Kidney (tissue), 14 donors: ENCODE data around the gene PEAK1. TPM values are rescaled to one million over a fixed set of nuclear protein-coding genes. Genes with fewer than 3 reads are reported as not detected.

Experiments used
- DNase-seq, 5 donors: peaks; one replicate each; pipeline ENCODE4 v3.0.0-alpha.2; 2013 to 2020
- FAIRE-seq: peaks from 2 replicates; lab custom pipeline; 2012; peaks lifted over from hg19 to GRCh38; lab: Jason Lieb, UNC
- H3K27ac ChIP-seq, 2 donors: one replicate each; pipeline ENCODE4 v1.7.0; 2013; ENCODE audit warnings: low read depth in 2 of 2, low read length in 2 of 2, inconsistent platforms in 1 of 2
- H3K27me3 ChIP-seq: one replicate; pipeline ENCODE4 v1.7.1; 2013; ENCODE audit warnings: low read length, inconsistent platforms; ENCODE audit not compliant: control insufficient read depth, insufficient read depth
- H3K36me3 ChIP-seq, 3 donors: one replicate each; pipeline versions ENCODE4 v1.7.0 to v1.7.1; 2013; ENCODE audit warnings: low read length in 3 of 3, control low read depth in 1 of 3, inconsistent platforms in 1 of 3; ENCODE audit not compliant: insufficient read depth in 3 of 3, control insufficient read depth in 2 of 3
- H3K4me1 ChIP-seq, 3 donors: one replicate each; pipeline versions ENCODE4 v1.7.0 to v1.7.1; 2013; ENCODE audit warnings: low read length in 3 of 3, inconsistent platforms in 1 of 3, low read depth in 1 of 3; ENCODE audit not compliant: control insufficient read depth in 2 of 3, insufficient read depth in 2 of 3
- H3K4me3 ChIP-seq, 3 donors: one replicate each; pipeline versions ENCODE4 v1.7.0 to v1.8.1; 2013; ENCODE audit warnings: low read length in 3 of 3, control low read depth in 1 of 3, inconsistent platforms in 1 of 3
- H3K9ac ChIP-seq, 3 donors: one replicate each; pipeline versions ENCODE4 v1.7.0 to v1.7.1; 2013; ENCODE audit warnings: low read length in 3 of 3, control low read depth in 1 of 3, inconsistent platforms in 1 of 3
- H3K9me3 ChIP-seq, 3 donors: one replicate each; pipeline versions ENCODE4 v1.7.0 to v1.7.1; 2013; ENCODE audit warnings: low read length in 3 of 3, control low read depth in 1 of 3, inconsistent platforms in 1 of 3; ENCODE audit not compliant: control insufficient read depth in 2 of 3, insufficient read depth in 1 of 3
- intact Hi-C: fragments of 100-400 bp; cut with DNase I; formaldehyde crosslinking; loops from one replicate; pipeline ENCODE4 v1.11.1; 2022
- polyA plus RNA-seq: library from polyadenylated mRNA; stranded (reverse); fragments of 350-450 nt; fragmentation: Illumina TruSeq; extraction: RNeasy Lipid Tissue Mini Kit (QIAGEN cat#74804); gene quantifications from one replicate; pipeline ENCODE4 v1.2.3, GENCODE V29; 2014; ENCODE audit warnings: low read depth, low replicate concordance; ENCODE audit not compliant: insufficient read depth
- total RNA-seq: library from RNA; stranded (reverse); fragmentation: NEBNext Ultra II Directional; extraction: Animal tissue kit (Norgen Biotek cat#: 25700); gene quantifications from one replicate; pipeline ENCODE4 v1.2.1, GENCODE V29; 2021
- TF ChIP-seq, protein P1 (sequence below): IDR thresholded peaks from 3 replicates; pipeline ENCODE4 v1.5.1; 2012; ENCODE audit warnings: mild to moderate bottlenecking, moderate library complexity, borderline replicate concordance; ENCODE audit not compliant: insufficient read depth; ENCODE audit errors: extremely low read depth
- donor health status: control.
- donor health status: control.
- donor health status: control.
- donor health status: control.
- donor health status: control.
- donor health status: DM: yes; HTN: yes; CAD: no.
- donor health status: Normal renal cell carcinoma (clear cell type).

Gene PEAK1
- total and polyA plus RNA-seq, 2 donors from 2014 or later: 2.9 to 50.3 TPM

DNA sequence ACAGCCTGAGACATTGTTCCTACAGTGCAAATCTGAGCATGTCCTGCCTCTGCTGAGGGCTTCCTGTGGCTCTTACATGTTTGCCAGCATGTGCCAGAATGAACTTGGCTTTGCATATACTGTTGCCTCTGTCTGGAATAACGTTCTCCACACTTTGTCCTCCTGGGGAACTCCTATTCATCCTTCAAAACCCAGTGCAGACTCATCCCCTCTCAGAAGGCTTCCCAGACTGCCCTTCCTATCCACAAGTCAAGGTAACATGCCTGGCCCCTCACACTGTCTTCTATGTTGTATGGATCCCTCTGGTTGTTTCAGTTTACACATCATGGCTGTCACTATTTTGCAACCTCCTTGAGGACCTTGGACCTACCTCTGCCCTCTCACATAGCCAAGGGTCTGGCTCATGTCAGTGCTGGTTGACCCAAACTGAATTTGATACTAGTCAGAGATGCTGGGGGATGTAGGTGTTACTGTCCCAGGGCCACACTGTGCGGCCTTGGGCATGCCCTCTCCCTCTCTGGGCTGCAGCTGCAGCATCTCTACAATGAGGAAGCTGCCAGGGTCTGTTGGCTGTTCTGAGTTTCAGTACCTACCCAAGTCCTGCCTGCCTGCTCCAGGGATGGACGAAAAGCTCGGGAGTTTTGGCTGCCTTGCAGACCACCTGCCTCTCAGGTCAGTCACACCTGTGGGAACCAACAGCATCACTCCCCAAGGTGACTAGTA, 320.0 kb downstream of the PEAK1 start:
- intact Hi-C loops: no loop called here
- Histone ChIP-seq H3K9ac (no peak overlapping the region), H3K27ac (no peak overlapping the region), H3K27me3 (no peaks in the 10 kb centered on the region), H3K9me3 (no peaks in the 10 kb centered on the region), H3K4me1 (no peaks in the 10 kb centered on the region), H3K4me3 (no peak overlapping the region), H3K36me3 (no peaks in the 10 kb centered on the region)
- FAIRE-seq: no peak
- TF ChIP-seq, protein P1, sequence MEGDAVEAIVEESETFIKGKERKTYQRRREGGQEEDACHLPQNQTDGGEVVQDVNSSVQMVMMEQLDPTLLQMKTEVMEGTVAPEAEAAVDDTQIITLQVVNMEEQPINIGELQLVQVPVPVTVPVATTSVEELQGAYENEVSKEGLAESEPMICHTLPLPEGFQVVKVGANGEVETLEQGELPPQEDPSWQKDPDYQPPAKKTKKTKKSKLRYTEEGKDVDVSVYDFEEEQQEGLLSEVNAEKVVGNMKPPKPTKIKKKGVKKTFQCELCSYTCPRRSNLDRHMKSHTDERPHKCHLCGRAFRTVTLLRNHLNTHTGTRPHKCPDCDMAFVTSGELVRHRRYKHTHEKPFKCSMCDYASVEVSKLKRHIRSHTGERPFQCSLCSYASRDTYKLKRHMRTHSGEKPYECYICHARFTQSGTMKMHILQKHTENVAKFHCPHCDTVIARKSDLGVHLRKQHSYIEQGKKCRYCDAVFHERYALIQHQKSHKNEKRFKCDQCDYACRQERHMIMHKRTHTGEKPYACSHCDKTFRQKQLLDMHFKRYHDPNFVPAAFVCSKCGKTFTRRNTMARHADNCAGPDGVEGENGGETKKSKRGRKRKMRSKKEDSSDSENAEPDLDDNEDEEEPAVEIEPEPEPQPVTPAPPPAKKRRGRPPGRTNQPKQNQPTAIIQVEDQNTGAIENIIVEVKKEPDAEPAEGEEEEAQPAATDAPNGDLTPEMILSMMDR: no peak
- no peak for DNase-seq

DNA sequence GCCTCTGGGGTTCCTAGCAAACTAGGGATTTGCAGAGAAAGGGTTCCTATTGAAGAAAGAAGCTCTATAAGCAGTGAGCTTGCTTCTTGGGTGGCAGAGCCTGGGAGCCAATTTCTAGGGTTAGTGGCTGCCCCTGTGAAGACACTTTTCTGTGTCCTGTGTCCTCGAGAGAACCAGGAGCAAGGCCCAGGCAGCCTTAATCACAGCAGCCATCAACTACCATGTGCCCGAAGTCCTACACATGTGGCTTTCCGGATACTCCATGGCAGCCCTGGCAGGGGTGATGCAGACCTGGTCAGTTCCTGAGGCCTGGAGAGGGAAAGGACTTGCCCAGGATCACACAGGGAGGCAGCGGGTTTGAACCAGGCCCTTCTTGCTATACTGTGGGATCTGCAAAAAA, 321.3 kb downstream of the PEAK1 start:
- Histone ChIP-seq H3K36me3 (no peaks in the 10 kb centered on the region), H3K4me1 (no peaks in the 10 kb centered on the region), H3K4me3 (no peak overlapping the region), H3K9ac (no peak overlapping the region), H3K27ac (no peak overlapping the region), H3K27me3 (no peaks in the 10 kb centered on the region), H3K9me3 (no peaks in the 10 kb centered on the region)
- TF ChIP-seq, protein P1: no peak
- FAIRE-seq (no peak), DNase-seq (no peak)
- intact Hi-C loops: no loop called here

DNA sequence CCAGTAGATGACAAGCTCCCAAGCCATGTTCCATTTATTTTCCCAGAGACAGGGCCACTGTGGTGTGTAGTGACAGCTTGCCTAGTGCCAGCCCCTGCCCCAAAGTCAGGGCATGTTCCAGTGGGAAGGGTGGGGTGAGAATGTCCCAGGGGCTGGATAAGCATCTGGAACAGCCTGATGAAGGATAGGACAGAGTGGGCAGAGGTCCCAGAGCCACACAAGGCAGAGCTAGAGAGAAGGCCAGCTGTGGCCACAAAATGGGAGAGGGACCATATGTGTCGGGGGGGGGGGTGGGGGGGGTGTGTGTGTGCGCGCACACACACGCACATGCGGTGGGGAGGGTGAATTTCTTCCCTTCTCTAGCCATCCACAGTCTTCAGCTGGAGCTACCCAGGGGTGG, 322.0 kb downstream of the PEAK1 start:
- Histone ChIP-seq H3K4me3 (no peak overlapping the region), H3K9ac (no peak overlapping the region), H3K27me3 (no peaks in the 10 kb centered on the region), H3K4me1 (no peaks in the 10 kb centered on the region), H3K27ac (no peak overlapping the region), H3K36me3 (no peaks in the 10 kb centered on the region), H3K9me3 (no peaks in the 10 kb centered on the region)
- intact Hi-C loops: no loop called here
- FAIRE-seq (no peak), DNase-seq (no peak)
- TF ChIP-seq, protein P1: no peak
